ENCODE data around the gene NPTXR.

NPTXR gene

DNA sequence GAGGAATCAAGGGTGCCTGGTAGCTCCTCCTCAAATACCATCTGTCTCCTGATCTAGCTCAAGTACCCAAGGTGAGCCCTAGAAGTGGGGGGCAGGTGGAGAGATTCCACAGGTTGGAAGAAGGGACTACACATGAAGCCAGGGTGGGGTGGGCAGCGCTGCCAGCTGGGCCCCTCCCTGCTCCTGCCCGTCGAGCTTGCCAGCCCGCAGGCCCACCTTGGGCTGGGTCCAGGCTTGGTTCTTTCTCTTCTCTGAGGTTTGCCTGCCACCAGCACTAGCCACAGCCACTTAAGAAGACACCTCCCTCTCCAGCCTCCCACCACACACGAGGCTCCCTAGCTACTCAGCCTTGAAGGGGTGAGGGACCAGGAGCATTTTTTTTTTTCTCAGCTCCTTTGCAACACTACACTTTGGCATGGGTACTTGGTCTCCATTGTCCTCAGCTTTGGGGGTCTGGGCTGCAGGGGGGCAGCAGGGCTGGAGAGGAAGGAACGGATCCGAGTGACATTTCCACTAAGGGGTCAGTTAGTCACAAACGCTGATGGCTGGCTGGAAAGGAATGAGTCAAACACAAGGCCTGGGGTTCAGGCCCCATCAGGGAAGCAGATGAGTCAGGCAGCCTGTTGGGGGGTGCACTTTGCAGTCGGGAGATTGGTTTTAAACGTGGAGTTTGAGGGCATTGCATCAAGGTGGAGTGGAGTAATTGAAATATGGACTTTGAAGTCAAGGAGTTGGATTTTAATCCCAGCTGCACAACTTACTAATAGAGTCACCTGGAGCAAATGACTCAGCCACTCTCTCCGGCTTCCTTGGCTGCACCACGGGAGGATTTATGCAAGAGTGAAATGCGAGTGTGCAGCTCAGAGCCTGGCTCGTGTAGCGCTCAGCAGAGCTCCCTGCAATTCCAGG, 7.4 kb upstream of the NPTXR start:
- no peak for DNase-seq

DNA sequence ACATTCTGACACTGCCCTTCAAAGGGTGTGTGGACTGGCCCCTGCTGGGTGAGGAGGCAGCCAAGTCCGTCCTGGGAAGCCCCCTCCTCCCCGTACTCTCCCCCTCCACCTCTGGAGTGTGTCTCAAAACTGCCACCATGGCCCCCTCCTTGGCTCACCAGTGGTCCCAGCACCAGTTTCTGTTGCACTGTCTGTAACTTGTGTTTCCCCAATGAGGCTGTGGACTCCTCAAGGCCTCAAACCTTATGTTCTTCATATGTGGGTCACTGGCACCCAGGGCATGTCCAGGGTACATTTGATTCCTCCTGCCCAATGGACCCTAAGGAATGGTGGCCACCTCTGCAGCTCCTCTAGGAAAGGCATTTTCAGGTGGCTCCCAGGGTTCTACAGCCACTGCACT, 6.6 kb upstream of the NPTXR start:
- DNase-seq = no peak

DNA sequence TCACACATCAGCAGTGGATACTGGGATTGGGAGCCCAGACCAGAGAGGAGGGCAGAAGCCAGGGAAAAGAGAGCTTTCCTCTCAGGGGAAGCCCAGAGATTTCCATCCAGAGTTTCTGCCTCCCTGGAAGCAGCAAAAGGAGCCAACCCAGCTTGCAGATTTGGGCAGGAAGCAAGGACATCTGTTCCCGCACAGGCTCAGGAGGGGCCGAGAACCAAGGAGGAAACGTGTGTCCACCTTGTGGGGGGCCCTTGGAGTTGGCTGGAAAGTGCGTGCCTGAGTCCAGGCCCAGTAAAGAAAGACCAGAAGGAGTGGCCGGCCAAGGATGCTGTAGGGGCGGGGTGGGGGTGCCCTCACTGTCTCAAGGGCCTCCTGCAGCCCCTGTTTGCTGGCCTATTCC, 6.0 kb upstream of the NPTXR start:
- no peak for DNase-seq

DNA sequence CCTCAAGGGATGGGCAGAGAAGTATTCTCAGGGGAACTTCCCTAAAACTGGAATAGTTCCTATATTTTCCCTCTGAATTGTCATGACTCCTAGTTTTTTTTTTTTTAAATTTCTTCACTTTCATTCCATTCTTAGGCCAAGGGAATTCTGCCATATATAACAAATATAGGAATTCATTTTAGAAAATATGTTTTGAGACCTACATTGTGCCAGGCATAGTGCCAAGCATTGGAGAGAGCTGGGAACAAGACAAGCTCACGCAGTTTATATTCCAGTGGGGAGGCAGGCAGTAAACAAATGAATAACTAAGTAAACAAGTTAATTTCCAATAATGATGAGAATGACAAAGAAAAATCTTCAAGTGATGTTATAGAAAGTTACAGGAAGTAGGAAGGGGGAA, 2.6 kb upstream of the NPTXR start:
- DNase-seq = no peak

DNA sequence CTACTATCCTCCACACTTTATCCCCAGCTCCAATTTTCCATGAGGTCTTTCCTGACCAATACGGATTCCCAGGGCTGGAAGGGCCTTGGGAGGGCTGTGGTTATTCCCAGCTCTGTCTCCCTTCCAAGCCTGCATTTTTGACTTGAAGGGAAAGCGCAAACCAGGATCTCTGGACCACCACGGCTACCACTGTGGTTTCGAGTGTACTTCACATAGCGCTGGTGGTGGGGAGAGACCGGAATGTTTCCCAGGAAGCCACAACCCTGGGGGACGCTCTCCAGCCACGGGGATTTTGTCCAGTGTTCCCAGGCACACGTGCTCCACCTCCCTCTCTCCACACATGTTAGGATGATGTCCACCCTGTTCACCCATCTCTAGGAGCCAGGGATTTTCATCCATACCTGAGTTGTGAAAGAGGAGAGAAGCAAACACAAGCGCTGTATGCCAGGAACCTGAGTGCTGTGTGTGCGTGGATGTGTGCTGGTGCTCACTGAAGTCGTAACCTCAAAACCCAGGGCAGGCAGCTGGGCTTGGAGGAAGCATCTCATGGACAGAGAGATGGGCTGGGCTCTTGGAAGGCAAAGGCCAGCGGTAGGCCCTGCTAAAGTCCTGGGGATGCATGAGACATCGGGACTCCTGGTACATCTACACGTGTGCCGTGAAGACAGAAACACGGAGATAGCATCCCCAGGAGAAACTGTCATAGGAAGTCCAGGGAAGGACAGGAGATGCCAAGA, 1.3 kb upstream of the NPTXR start:
- no peak for DNase-seq

DNA sequence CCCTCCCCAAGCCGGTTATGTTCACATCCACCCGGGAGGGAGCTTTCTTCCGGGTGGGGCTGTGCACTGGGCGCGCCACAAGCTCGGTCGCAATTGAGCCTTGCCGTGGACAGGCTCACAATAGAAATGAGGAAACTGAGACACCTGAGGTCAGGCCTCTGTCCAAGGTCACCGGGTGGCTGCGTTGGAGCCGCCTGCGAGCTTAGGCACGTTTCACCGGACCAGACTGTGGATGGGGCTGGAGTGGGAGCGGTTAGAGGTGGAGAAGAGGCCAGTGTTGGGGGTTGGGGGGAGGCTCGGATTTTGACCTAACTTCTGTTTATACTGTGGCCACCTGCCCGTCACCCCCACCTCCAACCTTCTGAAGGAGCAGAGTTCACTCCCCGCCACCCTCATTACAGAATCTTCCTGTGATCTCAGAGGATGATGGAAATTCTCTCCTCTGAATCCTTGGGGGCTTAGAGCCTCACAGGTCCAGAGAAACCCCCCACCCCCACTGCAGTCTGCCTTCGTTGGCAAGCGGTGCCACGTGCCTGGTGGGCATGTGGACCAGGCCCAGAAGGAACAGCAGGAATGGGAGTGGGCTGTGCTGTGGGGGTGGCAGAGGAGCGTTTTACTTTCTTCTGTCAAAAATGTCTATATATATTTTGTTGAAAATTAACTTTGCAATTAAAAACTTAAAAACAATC, 631 bp upstream of the NPTXR start:
- DNase-seq = no peak

DNA sequence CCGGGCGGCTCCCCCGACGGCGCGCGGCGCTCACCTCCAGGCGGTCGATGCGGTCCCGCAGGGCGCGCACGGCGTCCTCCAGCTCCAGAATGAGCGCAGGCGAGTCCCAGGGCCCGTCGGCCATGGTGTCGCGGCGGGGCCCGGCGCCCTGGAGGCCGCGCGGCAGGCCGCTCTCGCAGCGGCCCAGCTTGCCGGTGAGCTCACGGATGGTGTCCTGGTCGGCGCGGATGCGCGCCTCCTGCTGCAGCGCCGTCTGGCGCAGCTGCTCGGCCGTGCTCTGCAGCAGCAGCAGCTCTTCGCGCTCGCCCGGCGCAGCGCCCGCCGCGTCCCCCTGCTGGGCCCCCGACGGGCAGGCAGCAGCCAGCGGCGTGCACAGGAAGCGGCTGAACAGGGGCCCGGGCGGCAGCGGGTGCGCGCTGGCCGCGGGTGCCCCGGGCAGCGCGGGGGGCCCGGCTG, 599 bp downstream of the NPTXR start:
- DNase-seq = peak; percentile 72

DNA sequence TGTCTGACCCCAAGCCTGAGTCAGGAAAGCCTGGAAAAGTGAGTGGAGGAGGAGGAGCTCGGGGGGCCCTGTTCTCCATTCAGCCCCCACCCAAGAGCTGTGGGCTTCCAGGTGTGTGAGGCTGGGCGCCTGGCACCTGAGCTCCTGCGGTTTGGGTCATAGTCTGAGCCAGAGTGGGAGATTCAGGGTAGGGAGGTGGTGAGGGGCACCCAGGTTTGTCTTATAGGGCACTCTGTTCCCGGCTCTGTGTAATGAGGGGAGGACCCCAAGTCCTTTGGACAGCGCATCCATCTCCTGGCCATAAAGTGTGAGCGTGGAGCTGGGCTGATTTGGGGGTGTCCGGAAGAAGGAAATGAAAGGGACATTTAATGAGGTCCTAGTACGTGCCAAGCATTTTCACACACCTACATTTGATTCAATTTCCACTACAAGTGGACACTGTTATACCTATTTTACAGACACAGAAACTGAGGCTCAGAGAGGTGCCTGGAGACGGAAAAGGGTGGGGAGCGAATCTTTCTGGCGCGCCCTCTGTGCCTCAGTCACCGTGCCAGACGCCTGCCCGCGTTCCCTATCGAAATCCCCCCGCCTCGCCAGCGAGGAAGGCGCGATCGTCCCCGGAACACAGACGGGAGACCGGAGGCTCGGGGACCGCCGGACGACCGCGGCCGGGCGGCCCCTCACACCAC, 1.2 kb downstream of the NPTXR start:
- no peak for DNase-seq

DNA sequence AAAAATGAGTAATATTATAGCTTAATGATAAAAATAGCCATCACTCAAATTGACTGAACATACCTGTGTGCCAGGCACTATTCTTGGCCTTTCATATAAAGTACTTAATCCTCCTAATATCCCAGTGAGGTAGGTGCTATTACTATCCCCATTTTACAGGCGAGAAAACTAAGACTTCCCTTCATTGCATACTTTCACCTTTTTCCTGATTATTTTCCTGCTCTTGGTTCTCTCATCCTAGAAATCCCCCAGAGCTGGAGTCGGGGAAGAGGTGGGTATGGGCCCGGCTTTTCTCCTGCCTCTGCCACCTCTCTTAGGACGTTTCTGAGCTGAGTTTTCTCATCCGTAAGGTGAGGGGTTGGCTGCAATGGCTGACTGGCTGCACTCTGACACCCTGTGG, 2.2 kb downstream of the NPTXR start:
- DNase-seq = no peak

DNA sequence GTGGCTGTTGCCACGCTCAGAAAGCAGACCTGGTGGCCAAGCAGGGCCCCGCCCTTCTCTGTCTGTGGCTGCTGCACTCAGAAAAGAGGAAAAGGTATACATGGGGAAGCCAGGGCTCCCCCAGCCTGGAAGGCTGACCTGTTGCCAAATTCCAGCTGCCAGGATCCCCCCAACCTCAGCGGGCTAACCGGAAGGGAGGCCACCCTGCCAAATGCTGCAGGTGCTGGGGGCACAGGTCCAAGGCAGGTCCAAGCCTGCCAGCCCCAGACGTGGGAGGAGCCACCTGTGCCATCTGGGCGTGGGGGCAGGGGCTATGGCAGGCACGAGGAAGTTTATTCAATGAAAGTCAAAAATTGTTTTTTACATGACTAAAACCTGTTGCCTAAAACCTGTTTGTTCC, 2.6 kb downstream of the NPTXR start:
- no peak for DNase-seq

DNA sequence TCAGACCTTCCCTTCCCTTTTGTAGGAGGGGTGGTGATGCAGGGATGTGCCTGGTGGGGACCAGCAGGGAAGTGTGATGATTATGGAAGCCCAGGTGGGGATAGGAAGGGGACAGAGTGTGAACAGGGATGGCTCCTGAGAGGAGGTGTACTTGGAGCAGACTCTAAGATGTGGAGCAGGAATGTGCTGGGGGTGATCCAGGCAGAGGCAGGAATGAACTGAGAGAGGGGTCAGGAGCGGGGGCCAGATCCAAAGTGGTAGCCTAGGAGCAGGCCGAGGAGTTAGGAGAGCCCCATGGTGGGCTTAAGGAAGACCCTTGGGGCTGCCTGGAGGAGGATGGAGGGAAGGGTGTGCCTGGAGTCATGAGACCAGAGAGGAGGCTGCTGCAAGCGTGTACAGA, 3.7 kb downstream of the NPTXR start:
- no peak for DNase-seq

DNA sequence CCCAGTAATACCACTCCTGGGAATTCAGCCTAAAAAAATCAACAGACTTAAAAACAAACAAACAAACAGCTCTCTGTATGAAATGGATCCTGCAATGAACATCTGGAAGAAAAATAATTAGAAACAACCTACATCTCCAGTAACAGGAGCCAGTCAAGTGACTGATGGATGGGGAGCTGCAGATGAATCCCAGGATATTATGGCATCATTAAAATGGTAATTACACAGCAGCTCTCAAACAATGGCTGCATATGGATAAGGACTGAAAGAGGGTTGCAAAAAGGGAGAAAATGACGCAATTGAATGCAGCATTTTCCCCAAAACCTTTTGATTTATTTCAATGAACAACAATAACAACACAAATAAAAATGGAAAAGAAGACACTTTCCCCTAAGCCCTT, 4.1 kb downstream of the NPTXR start:
- DNase-seq = no peak

DNA sequence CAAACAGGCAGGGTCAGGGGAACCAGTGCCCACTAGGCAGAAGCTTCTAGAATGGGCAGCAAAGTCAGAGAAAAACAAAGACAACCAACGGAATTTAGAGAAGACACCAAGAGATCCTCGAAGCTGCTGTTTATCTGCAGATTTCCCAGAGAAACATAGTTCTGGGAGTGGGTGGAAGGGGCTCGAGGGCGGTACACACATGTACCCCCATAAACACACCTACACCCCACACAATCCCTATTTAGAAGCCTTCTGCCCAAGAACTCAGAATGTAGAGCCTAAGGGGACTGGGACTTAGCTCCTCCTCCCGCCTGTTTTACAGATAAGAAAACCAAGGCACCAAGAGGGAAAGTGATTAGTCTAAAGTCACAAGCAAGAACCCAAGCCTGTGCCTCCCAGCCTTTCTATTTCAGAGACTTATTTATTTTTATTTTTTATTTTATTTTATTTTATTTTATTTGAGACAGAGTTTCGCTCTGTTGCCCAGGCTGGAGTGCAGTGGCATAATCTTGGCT, 6.4 kb downstream of the NPTXR start:
- no peak for DNase-seq

DNA sequence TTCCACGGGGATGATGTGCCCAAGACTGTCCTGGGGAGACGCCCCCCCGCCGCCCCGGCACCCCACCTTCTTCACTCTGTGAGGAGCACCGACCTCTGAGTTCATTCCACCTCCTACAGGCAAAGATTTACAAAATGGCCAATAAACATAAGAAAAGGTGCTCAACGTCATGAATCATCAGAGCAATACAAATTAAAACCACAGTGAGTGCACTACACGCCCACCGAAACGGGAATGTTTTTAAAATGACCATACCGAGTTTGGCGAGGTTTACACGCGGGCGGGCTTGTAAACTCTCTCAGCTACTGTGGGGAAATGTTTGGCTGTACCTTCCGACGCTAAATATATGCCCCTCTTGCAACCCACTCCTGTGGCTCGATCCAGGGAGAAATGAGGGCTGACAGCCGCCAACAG, 7.9 kb downstream of the NPTXR start:
- DNase-seq = no peak

DNA sequence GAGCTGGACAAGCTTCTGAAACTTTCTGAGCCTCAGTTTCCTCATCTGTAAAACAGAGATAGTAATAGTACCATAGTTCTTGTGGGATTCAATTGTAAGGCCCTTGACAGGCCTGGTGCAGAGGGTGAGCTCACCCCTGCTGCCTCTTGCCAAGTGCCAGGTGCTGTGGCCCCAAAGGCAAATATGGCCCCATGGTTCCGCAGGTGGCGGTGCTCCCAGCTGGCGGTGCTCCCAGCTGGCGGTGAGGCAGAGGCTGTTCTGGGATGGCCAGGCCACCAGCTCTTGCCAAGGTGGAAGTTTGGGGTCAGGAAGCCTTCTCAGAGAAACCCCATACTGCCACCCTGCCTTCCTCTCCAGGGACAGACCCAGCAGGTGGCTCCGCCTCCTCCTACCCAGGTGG, 8.8 kb downstream of the NPTXR start:
- no peak for DNase-seq

DNA sequence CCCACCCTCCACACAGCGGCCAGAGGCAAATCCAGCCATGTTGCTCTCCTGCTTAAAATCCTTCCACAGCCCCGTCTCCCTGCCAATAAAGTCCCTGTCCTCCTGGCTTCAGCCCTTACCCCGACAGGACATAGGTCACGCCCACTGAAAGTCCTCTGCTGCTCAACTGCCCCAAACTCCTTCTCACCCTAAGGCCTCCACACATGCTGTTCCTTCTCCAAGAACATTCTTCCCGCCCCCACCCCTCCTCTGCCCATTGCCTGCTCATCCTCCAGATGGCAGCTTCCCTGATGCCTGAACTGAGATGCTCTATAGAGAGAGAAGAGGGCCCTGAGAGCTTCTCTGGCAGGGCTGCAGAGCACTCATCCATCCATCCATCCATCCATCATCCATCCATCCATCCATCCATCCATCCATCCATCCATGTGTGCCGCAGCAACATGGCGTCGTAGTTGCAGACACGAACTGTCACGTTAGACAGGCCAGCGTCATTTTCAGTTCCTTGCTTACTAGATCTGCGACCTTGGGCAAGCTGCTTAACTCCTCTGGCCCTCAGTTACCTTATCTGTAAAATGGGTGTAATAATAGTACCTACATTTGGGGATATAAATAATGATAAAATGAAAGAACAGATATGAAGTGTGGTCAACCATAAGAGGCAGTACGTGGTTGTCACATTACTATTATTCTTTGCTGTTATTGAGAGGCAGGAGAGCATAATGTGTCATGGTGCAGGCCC, 9.4 kb downstream of the NPTXR start:
- DNase-seq = no peak

DNA sequence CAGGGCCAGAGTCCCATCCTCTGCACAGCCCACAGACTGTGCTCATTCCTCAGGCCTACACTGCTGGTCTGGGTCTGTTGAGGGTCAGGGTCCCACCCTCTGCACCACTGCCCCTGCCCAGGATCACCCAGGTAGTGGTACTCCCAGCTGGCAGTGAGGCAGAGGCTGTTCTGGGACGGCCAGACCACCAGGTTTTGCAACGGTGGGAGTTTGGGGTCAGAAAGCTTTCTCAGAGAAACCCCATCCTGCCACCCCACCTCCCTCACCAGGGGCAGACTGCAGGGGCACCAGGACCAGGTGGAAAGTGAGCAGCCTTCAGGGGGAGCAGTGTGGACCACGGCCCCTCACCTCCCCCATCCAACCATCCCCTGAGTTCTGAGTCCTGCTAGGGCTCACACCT, 10.8 kb downstream of the NPTXR start:
- DNase-seq = no peak

DNA sequence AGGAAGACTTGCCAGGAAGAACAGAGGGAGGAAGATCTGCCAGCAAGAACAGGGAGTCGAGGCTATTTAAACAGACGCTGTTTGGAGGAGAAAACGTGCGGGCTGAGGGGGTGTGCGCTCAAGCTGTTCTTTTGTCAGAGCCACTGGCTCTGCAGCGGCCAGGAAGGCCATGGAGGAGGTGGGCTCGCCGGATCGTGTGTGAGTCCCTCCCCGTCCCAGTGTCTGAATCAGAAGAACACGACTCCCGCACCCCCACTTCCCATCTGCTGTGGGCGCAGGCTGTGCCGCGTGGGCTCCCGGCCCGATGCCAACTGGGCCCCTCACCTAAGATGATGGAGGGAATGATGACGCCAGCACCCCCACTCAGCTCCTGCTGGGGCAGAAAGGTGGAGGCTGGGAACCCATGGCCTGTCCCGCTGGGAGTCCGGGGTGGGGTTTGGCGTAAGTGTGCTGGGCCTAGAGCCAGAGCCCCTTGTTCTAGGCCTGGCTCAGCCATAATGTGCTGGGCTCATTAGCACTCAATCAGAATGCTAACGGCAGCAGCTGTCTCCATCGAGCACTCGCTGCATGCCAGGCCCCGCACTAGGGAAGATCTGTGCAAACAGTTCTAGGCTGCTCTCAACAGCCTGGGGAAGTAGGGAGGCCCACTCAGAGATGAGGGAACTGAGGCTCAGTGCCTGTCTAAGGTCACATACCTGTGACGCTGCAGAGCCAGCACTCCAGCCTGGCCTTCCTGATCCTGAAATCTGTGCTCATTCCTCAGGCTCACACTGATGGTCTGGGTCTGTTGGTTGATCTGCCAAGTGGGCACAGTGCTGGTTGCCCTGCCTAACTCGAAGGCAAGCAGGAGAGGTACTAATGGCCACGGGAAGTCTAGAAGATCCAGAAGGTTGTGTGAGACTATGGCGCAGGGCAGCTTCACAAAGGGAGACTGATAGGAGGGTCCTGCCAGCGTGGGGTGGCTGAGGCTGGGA, 11.5 kb downstream of the NPTXR start:
- no peak for DNase-seq

DNA sequence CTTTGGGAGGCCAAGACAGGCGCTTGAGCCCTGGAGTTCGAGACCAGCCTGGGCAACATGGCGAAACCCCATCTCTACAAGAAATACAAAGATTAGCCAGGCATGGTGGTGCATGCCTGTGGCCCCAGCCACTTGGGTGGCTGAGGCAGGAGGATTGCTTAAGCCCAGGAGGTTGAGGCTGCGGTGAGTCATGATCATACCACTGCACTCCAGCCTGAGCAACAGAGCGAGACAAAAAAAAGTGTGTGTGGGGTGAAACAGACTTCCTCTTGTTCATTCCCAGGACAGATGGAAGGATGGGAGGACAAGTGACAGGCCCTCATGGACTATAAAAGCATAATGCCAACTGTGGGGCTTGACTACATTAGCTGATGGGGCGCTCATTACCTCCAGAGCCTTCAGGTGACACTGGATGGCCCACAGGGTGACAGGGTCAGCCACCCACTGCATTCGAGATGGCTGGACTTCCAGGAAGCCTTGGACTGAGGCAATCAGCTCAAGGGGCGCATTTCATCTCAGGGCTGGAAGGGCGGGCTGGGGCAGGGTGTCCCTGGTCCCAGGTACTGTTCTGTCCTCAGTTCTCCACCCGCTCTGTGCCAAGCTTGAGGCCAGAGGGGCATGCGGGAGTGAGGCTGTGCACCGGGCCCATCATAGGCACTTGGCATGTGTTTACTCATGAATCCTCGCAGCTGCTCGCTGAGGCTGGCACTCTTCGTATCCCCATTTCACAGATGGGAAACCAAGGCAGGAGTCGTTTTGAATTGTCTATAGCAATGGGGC, 12.5 kb downstream of the NPTXR start:
- DNase-seq = no peak

DNA sequence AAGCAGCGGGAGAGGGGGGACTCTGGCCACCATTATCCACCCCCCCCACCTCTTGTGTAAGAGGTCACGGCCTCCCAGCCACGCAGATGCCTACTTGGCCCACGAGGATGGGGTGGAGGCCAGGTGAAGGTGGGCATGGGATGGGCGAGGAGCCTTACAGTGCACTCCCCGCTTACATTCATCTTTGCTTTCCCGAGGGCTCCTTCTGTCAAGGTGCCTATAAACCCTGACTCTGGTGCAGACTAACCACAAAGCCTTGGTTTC, 13.1 kb downstream of the NPTXR start:
- DNase-seq = no peak

Measured in activated CD8-positive, alpha-beta memory T cell treated with anti-CD3 and anti-CD28 coated beads, Interleukin-2, amount 50 U/mL, for 48 hours (primary cell).